Measurements from ENCODE around the gene PRH2. TPM values are rescaled to one million over a fixed set of nuclear protein-coding genes. Genes with fewer than 3 reads are reported as not detected.

PRH2 gene
- total RNA-seq = not detected in 2 replicates

DNA sequence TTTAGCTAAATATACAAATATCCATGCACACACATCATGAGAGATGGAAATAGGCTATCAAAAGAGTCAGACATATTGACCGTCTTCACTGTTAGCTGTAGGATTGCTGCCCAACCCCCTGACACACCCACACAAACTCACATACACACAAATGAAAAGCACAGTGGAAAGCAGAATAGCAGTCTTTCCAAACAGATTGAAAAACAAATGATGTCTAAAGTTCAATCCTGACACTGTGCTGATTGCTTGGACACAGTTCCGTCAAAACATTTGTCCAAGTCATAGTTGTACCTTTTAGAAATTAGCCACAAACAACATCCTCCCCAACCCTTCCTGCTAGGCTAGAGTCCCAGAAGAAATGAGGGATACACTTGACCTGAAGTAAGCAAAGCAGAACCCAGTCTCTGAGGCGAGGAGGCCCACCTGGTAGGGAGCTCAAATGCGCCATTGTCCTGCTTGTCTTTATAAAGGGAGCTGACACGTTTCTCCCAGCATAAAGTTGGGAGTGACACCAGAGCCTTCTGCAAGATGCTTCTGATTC, at the start of gene PRH2:
Gene PRH2, plus strand, starts transcription at position 491 of the 541 bp plus-strand sequence. Its CDS starts 38 bp downstream, at position 529.

DNA sequence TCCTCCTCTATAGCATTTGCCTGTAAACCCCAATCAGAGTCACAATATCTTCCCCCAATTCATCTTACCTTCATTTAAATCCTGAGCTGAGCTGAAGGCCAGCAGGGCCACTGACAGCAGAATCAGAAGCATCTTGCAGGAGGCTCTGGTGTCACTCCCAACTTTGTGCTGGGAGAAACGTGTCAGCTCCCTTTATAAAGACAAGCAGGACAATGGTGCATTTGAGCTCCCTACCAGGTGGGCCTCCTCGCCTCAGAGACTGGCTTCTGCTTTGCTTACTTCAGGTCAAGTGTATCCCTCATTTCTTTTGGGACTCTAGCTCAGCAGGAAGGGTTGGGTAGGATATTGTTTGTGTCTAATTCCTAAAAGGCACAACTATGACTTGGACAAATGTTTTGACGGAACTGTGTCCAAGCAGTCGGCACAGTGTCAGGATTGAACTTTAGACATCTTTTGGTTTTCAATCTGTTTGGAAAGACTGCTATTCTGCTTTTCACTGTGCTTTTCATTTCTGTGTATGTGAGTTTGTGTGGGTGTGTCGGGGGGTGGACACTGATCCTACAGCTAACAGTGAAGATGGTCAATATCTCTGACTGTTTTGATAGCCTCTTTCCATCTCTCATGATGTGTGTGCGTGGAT, 44.8 kb upstream of the PRH2 start, which contains the start of gene PRH1:
Gene PRH1, minus strand, starts transcription at position 170 of the 640 bp plus-strand sequence. Its CDS starts 38 bp downstream, at position 132.

DNA sequence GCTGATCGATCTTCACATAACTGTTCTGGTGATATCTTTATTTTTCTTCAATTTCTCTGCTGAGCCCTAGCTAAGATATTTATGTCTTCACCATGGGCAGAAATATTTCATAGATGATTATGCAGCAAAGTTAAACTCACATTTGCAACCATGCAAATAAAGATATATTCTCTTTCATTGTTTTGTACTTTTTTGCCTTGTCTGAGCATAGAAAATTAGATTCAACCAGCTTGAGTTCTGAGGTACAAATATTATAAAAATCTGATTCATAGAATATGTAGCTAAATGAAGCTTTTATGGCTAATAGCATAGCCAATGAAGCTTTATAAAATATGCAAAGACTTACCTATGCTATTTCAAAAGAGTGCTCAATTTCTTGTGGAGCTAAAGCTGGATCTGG, 19.6 kb upstream of the PRH2 start, which contains the start of gene TAS2R13:
Gene TAS2R13, minus strand, starts transcription at position 101 of the 400 bp plus-strand sequence. CDS start 264 bp downstream, outside the sequence.

DNA sequence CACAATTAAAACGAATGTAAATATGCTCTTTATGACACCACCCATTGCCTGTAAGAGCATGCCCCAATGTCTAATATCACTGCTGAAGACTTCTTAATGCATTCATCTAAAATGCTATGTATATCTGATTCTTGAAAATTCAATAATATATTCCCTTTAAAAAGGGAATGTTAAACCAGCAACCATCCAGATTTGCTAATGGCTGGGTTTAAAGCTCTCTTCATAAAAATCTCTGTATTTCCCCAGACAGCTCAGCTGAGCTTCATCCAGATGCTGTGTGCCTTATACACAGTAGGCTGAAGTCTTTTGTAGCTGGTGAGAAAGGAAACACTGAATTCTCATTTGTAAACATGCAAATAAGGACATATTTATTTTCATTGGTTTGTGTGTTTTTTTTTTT, 10.1 kb downstream of the PRH2 start, which contains the start of gene TAS2R14:
Gene TAS2R14, minus strand, starts transcription at position 101 of the 400 bp plus-strand sequence. Its CDS starts 56 bp downstream, at position 45.

Other genes with a start within 250 kb of the PRH2 start
- 77.0 and 94.3 TPM in 2 replicates for gene YBX3, start 205.9 kb upstream of the PRH2 start, total RNA-seq
- not detected in 2 replicates for gene TAS2R7, start 126.6 kb upstream of the PRH2 start, total RNA-seq
- not detected in 2 replicates for gene TAS2R8, start 122.0 kb upstream of the PRH2 start, total RNA-seq
- gene TAS2R9, start 119.1 kb upstream of the PRH2 start, total RNA-seq = 0.19 TPM in 1 of 2 replicates, not detected in the other
- 0.87 and 0.92 TPM in 2 replicates for gene TAS2R10, start 102.9 kb upstream of the PRH2 start, total RNA-seq
- 0.53 and 2.2 TPM in 2 replicates for gene PRR4, start 79.8 kb upstream of the PRH2 start, total RNA-seq
- 11.9 and 22.6 TPM in 2 replicates for gene PRH1, start 45.0 kb upstream of the PRH2 start, total RNA-seq
- gene TAS2R13, start 19.7 kb upstream of the PRH2 start, total RNA-seq = 0.92 and 2.5 TPM in 2 replicates
- gene TAS2R14, start 10.0 kb downstream of the PRH2 start, total RNA-seq = 1.7 and 3.2 TPM in 2 replicates
- gene TAS2R50, start 57.7 kb downstream of the PRH2 start, total RNA-seq = 1.8 and 4.7 TPM in 2 replicates
- 1.8 and 3.9 TPM in 2 replicates for gene TAS2R20, start 69.1 kb downstream of the PRH2 start, total RNA-seq
- gene TAS2R19, start 93.4 kb downstream of the PRH2 start, total RNA-seq = 2.8 and 6.0 TPM in 2 replicates
- gene TAS2R31, start 102.2 kb downstream of the PRH2 start, total RNA-seq = 2.2 and 3.9 TPM in 2 replicates
- 1.1 and 2.8 TPM in 2 replicates for gene TAS2R46, start 133.1 kb downstream of the PRH2 start, total RNA-seq
- 0.40 and 2.2 TPM in 2 replicates for gene TAS2R43, start 163.1 kb downstream of the PRH2 start, total RNA-seq
- 3.2 and 6.2 TPM in 2 replicates for gene TAS2R30, start 205.4 kb downstream of the PRH2 start, total RNA-seq
- 6.2 and 8.5 TPM in 2 replicates for gene SMIM10L1, start 242.0 kb downstream of the PRH2 start, total RNA-seq

Data from aortic smooth muscle cell (primary cell).